Heart right ventricle (tissue), 16 donors: ENCODE measurements around the gene ATP13A2. TPM values are rescaled to one million over a fixed set of nuclear protein-coding genes. Genes with fewer than 3 reads are reported as not detected.

Experiments used
- ATAC-seq, 8 donors: fragments of 200-7000 bp; cut with Tn5 transposase; one replicate each; pipeline ENCODE4 v1.9.1; 2020; ENCODE audit warnings: mild to moderate bottlenecking in 8 of 8, moderate library complexity in 8 of 8, moderate number of reproducible peaks in 1 of 8
- DNase-seq, 2 donors: peaks; one replicate each; pipeline ENCODE4 v3.0.0-alpha.2; 2020
- H3K27ac ChIP-seq, 10 donors: fragments of 200-600 bp; sonication (generic) in 2 of 10; one replicate each; pipeline versions ENCODE4 v1.5.0 to v1.8.0; 2020 to 2022; ENCODE audit warnings: mild to moderate bottlenecking in 3 of 10
- H3K27me3 ChIP-seq, 7 donors: fragments of 200-600 bp; one replicate each; pipeline ENCODE4 v1.8.0; 2021 to 2022; ENCODE audit warnings: mild to moderate bottlenecking in 2 of 7
- H3K36me3 ChIP-seq, 9 donors: fragments of 200-600 bp; sonication (generic) in 1 of 9; one replicate each; pipeline versions ENCODE4 v1.5.0 to v1.8.0; 2020 to 2022; ENCODE audit warnings: mild to moderate bottlenecking in 2 of 9
- H3K4me1 ChIP-seq, 9 donors: fragments of 200-600 bp; sonication (generic) in 1 of 9; one replicate each; pipeline versions ENCODE4 v1.5.0 to v1.8.0; 2020 to 2022; ENCODE audit warnings: mild to moderate bottlenecking in 4 of 9
- H3K4me3 ChIP-seq, 10 donors: fragments of 200-600 bp; sonication (generic) in 2 of 10; one replicate each; pipeline versions ENCODE4 v1.5.0 to v1.8.0; 2020 to 2022; ENCODE audit warnings: mild to moderate bottlenecking in 7 of 10, moderate library complexity in 2 of 10
- H3K9me3 ChIP-seq, 11 donors: fragments of 200-600 bp in 10 of 11; sonication (generic) in 2 of 11; one replicate each; pipeline versions ENCODE4 v1.5.0 to v1.8.0; 2013 to 2022; ENCODE audit warnings: mild to moderate bottlenecking in 2 of 11, control low read depth in 1 of 11, moderate library complexity in 1 of 11
- CTCF ChIP-seq, 9 donors: fragments of 200-600 bp; sonication (generic) in 2 of 9; IDR thresholded peaks; one replicate each; pipeline versions ENCODE4 v1.5.0 to v1.8.0; 2021 to 2022; ENCODE audit warnings: antibody characterized with exemption in 9 of 9, mild to moderate bottlenecking in 5 of 9, moderate library complexity in 1 of 9
- WGBS, 2 donors: extraction: QIAGEN DNeasy Blood & Tissue Kit; methylation state at CpG; one replicate each; pipeline ENCODE4 v1.1.7; 2013; ENCODE audit warnings: inconsistent platforms in 1 of 2; 5-methylcytosine and 5-hydroxymethylcytosine counted together
- intact Hi-C, 10 donors: fragments of 100-400 bp; cut with DNase I; formaldehyde crosslinking; loops; one replicate each; pipeline versions ENCODE4 v1.11.1 to v1.14.2; 2022
- polyA plus RNA-seq, 2 donors: library from polyadenylated mRNA; stranded (reverse); fragments of 200-250 nt; gene quantifications; one replicate each; pipeline ENCODE4 v1.2.3, GENCODE V29; 2013
- total RNA-seq, 10 donors: library from RNA; stranded (reverse); fragmentation: NEBNext Ultra II Directional in 3 of 10; extraction: Animal tissue kit (Norgen Biotek cat#: 25700) in 3 of 10; gene quantifications; one replicate each; pipeline versions ENCODE4 v1.2.1 to v1.2.4, GENCODE V29; 2021 to 2023
- donor health status: Arrhythmogenic right ventricular cardiomyopathy.
- donor health status: ischemic (EF 13 %, LVEDD 7.1; RV severe dilation, severe dysfunction).
- donor health status: healthy with polysubstance abuse.
- donor health status: DM: no; HTN: yes; CAD: no.
- donor health status: DM: no; HTN: no; CAD: no.
- donor health status: ischemic (EF 25% LVEDD 6.9; RV normal size, moderate dysfunction).
- donor health status: ischemic (EF 25% LVEDD 5.7; RV mildly dilated, moderate dysfunction).
- donor health status: healthy.
- donor health status: DM: yes; HTN: yes; CAD: no.
- donor health status: Ischemic cardiomyopathy.
- donor health status: ischemic (EF 35%, LVEDD 5.7; RV mildly dilated, moderate dysfunction).
- donor health status: nonischemic (EF 11% LVEDD 7.7; RV severe dilation, severe dysfunction).
- donor health status: DM: yes; HTN: yes; CAD: no.
- donor health status: PGD.
- donor health status: ischemic (EF 29% LVEDD 5.4; RV normal size, mild dysfunction).
- donor health status: nonischemic (EF 23%, LVEDD 6.1; RV moderate dilation, normal function).

Gene ATP13A2
- total and polyA plus RNA-seq, 12 donors: 7.2 to 20.0 (median 11.0) TPM

DNA sequence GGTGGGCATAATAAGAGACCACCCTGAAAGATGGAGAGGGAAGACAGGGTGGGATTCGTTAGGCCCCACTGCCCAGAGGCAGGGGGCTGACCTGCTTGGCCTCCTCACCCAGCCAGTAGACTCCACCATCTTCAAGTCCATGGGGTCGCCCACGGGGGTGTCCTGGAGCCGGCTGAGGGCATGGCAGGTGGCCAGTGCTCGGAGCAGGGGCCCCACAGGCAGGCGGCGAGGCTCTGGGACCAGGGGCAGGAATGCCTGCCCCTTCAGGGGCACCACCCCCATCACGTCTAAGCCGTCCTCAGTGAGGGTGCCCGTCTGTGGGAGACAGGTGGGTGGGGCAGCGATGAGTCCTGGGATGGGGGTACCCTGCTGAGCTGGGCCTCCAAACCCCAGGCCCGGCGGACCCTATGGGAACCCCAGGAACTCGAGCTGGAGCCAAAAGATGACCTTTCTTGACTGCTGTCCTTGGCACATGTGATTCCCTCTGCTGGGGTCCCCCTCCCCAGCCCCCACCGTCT lies 18.1 kb downstream of the ATP13A2 start:
- intact Hi-C loops: no loop called here

GRCh38 chr1:16992675-16993074 lies 19.1 kb downstream of the ATP13A2 start:
- ATAC-seq (no peak), DNase-seq (no peak)
- TF ChIP-seq CTCF (IDR thresholded peaks at IDR 0.05): no peak
- H3K4me3 ChIP-seq: no peak overlapping the region
- no peaks in the 10 kb centered on the region for H3K27me3 ChIP-seq
- 94 to 95% methylated on average over 9 of the region's 9 CpGs for WGBS, 2 donors
- intact Hi-C loops: no loop called here
- H3K36me3 ChIP-seq: peaks cover 0 to 99% (median 9%) of the 10 kb centered on the region in 9 donors
- no peaks in the 10 kb centered on the region for H3K4me1 ChIP-seq
- H3K27ac ChIP-seq: no peak overlapping the region
- H3K9me3 ChIP-seq: no peaks in the 10 kb centered on the region

More for the DNA sequence above, 18.1 kb downstream of the ATP13A2 start:
- Histone ChIP-seq H3K27ac (no peak overlapping the region), H3K27me3 (no peaks in the 10 kb centered on the region), H3K4me1 (no peaks in the 10 kb centered on the region), H3K4me3 (no peak overlapping the region), H3K9me3 (no peaks in the 10 kb centered on the region), H3K36me3 (peaks cover 0 to 99% (median 9%) of the 10 kb centered on the region in 9 donors)
- ATAC-seq (no peak), DNase-seq (no peak)
- TF ChIP-seq CTCF (IDR thresholded peaks at IDR 0.05): no peak
- WGBS, 2 donors: 87 to 95% methylated on average over 14 to 15 of the region's 15 CpGs

GRCh38 chr1:16992102-16992501 lies 19.6 kb downstream of the ATP13A2 start:
- Histone ChIP-seq H3K9me3 (no peaks in the 10 kb centered on the region), H3K36me3 (peaks cover 0 to 100% (median 12%) of the 10 kb centered on the region in 9 donors), H3K27ac (no peak overlapping the region), H3K4me3 (no peak overlapping the region), H3K4me1 (no peaks in the 10 kb centered on the region), H3K27me3 (no peaks in the 10 kb centered on the region)
- WGBS, 2 donors: 96 to 98% methylated on average over 12 of the region's 12 CpGs
- intact Hi-C loops: no loop called here
- no peak for ATAC-seq
- TF ChIP-seq CTCF (IDR thresholded peaks at IDR 0.05): no peak
- no peak for DNase-seq

- H3K36me3 ChIP-seq: peaks cover 0 to 100% (median 12%) of the 10 kb centered on the region in 9 donors
- intact Hi-C loops: no loop called here
- ATAC-seq: peak in 1 of 8 donors; percentile 25
- H3K27ac ChIP-seq: no peak overlapping the region
- DNase-seq: no peak
- 97 to 99% methylated on average over 12 of the region's 12 CpGs for WGBS, 2 donors
- H3K4me3 ChIP-seq: no peak overlapping the region
- no peaks in the 10 kb centered on the region for H3K9me3 ChIP-seq
- H3K4me1 ChIP-seq: no peaks in the 10 kb centered on the region
- TF ChIP-seq CTCF (IDR thresholded peaks at IDR 0.05): no peak
- H3K27me3 ChIP-seq: no peaks in the 10 kb centered on the region
Measured at GRCh38 chr1:16991571-16991970, 20.2 kb downstream of the ATP13A2 start.
